ENCODE measurements around the gene SCAF1.

The SCAF1 gene

GRCh38 chr19:49594993-49595818 is 46.8 kb upstream of the SCAF1 start:
- TF ChIP-seq, protein P1, sequence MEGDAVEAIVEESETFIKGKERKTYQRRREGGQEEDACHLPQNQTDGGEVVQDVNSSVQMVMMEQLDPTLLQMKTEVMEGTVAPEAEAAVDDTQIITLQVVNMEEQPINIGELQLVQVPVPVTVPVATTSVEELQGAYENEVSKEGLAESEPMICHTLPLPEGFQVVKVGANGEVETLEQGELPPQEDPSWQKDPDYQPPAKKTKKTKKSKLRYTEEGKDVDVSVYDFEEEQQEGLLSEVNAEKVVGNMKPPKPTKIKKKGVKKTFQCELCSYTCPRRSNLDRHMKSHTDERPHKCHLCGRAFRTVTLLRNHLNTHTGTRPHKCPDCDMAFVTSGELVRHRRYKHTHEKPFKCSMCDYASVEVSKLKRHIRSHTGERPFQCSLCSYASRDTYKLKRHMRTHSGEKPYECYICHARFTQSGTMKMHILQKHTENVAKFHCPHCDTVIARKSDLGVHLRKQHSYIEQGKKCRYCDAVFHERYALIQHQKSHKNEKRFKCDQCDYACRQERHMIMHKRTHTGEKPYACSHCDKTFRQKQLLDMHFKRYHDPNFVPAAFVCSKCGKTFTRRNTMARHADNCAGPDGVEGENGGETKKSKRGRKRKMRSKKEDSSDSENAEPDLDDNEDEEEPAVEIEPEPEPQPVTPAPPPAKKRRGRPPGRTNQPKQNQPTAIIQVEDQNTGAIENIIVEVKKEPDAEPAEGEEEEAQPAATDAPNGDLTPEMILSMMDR (IDR thresholded peaks at IDR 0.05; ENCODE audit: insufficient read depth, low read length, poor library complexity, severe bottlenecking) = no peak
- Histone ChIP-seq H3K27me3 (replicated peaks; ENCODE audit: control insufficient read depth, insufficient read depth, low read length) (no peaks in the 10 kb centered on the region), H3K36me3 (ENCODE audit: control insufficient read depth, insufficient read depth, low read length) (peaks cover 26% of the 10 kb centered on the region), H3K4me3 (replicated peaks; ENCODE audit: low read depth, low read length) (no peak overlapping the region)
- no peak for DNase-seq (ENCODE audit: extremely low read depth, insufficient read length)

- Histone ChIP-seq H3K4me3 (replicated peaks; ENCODE audit: low read depth, low read length) (no peak overlapping the region), H3K27me3 (replicated peaks; ENCODE audit: control insufficient read depth, insufficient read depth, low read length) (no peaks in the 10 kb centered on the region), H3K36me3 (ENCODE audit: control insufficient read depth, insufficient read depth, low read length) (peaks cover 26% of the 10 kb centered on the region)
- DNase-seq (ENCODE audit: extremely low read depth, insufficient read length) = no peak
- TF ChIP-seq, protein P1 (IDR thresholded peaks at IDR 0.05; ENCODE audit: insufficient read depth, low read length, poor library complexity, severe bottlenecking) = no peak
Observed at GRCh38 chr19:49595819-49596404, 46.1 kb upstream of the SCAF1 start.

DNA sequence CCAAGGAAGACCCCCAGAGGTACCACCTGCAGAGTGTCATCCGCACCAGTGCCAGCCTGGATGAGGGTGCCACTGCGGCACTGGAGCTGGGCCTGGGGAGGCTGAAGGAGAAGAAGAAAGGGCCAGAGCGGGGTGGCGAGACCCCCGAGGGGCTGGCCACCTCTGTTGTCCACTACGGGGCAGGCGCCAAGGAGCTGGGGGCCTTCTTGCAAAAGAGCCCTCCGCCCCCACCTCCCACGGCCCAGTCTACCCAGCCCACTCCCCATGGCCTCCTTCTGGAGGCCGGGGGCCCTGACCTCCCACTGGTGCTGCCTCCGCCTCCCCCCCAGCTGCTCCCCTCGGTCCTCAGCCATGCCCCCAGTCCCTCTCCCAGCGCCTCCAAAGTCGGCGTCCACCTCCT is 45.6 kb upstream of the SCAF1 start:
- TF ChIP-seq, protein P1 (IDR thresholded peaks at IDR 0.05; ENCODE audit: insufficient read depth, low read length, poor library complexity, severe bottlenecking) = no peak
- Histone ChIP-seq H3K4me3 (replicated peaks; ENCODE audit: low read depth, low read length) (no peak overlapping the region), H3K36me3 (ENCODE audit: control insufficient read depth, insufficient read depth, low read length) (peaks cover 29% of the 10 kb centered on the region), H3K27me3 (replicated peaks; ENCODE audit: control insufficient read depth, insufficient read depth, low read length) (no peaks in the 10 kb centered on the region)
- DNase-seq (ENCODE audit: extremely low read depth, insufficient read length) = no peak

- no peaks in the 10 kb centered on the region for H3K27me3 ChIP-seq (replicated peaks; ENCODE audit: control insufficient read depth, insufficient read depth, low read length)
- H3K4me3 ChIP-seq (replicated peaks; ENCODE audit: low read depth, low read length) = no peak overlapping the region
- H3K36me3 ChIP-seq (ENCODE audit: control insufficient read depth, insufficient read depth, low read length) = peaks cover 33% of the 10 kb centered on the region
- no peak for DNase-seq (ENCODE audit: extremely low read depth, insufficient read length)
- TF ChIP-seq, protein P1 (IDR thresholded peaks at IDR 0.05; ENCODE audit: insufficient read depth, low read length, poor library complexity, severe bottlenecking) = no peak
Observed at GRCh38 chr19:49596954-49597702, 44.9 kb upstream of the SCAF1 start.

- Histone ChIP-seq H3K4me3 (replicated peaks; ENCODE audit: low read depth, low read length) (no peak overlapping the region), H3K27me3 (replicated peaks; ENCODE audit: control insufficient read depth, insufficient read depth, low read length) (no peaks in the 10 kb centered on the region), H3K36me3 (ENCODE audit: control insufficient read depth, insufficient read depth, low read length) (peaks cover 34% of the 10 kb centered on the region)
- TF ChIP-seq, protein P1 (IDR thresholded peaks at IDR 0.05; ENCODE audit: insufficient read depth, low read length, poor library complexity, severe bottlenecking) = no peak
- DNase-seq (ENCODE audit: extremely low read depth, insufficient read length) = no peak
Observed at GRCh38 chr19:49597703-49597974, 44.4 kb upstream of the SCAF1 start.

Data from GM06990 (cell line).